ENCODE measurements around the gene CRACR2A. TPM values are rescaled to one million over a fixed set of nuclear protein-coding genes. Genes with fewer than 3 reads are reported as not detected.

The CRACR2A gene
- total RNA-seq, 1 experiment from 2014 or later = not detected

DNA sequence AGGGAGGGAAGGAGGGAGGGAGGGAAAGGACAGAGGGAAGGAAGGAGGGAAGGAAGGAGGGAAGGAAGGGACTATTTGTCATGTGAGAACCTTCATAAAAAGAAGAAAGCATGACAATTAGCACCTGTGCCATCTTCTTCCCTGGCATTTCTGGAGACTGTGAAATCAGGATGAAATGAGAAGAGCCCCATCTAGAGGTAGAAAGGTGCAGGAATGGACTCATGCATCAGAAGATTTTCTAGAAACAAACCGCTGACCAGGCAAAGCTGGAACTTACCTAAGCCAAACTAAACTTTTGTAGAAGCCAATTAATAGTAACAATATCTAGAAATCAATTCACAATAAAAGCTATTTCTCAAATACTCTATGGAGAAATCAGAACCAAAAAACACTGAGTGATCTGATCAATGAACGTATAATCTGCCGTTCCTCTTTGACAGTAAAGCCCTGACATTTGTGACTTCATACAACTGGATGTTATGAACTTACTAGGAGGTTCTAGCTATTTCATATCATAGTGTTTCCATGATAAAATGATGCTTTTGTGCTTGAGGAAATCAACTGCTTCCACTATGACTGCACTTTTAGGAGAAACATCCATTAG, 24.4 kb upstream of the CRACR2A start:
- ChIA-PET POLR2A (ENCODE audit: unreplicated experiment) (no interaction called here), CTCF (interaction anchor here (0.6 to 1.0 kb wide), 2 partner anchors 254 to 477 kb away, joined by 3 to 5 read pairs; no protein-coding TSS in a partner anchor)
- peaks cover 18% of the 10 kb centered on the region for H3K27me3 ChIP-seq (ENCODE audit: low read length)
- H3K36me3 ChIP-seq (ENCODE audit: low read depth, low read length) = no peaks in the 10 kb centered on the region
- no TSS peak for BruUV-seq (replicated peaks)
- ATAC-seq (peak; percentile 64), DNase-seq (peak; percentile 64)
- H3K27ac ChIP-seq (ENCODE audit: low read length) = no peak overlapping the region
- H3K79me2 ChIP-seq (ENCODE audit: low read length) = no peaks in the 10 kb centered on the region
- TF ChIP-seq CTCF (conservative IDR thresholded peaks at IDR 0.05; ENCODE audit: low read depth, low read length) (peak; percentile 72), EZH2phosphoT487 (IDR thresholded peaks at IDR 0.05; ENCODE audit: borderline replicate concordance, low read length) (no peak), EZH2 (IDR thresholded peaks at IDR 0.05; ENCODE audit: low read length, unreplicated experiment) (no peak)
- no peaks in the 10 kb centered on the region for H4K20me1 ChIP-seq (ENCODE audit: low read length)
- no peaks in the 10 kb centered on the region for H3F3A ChIP-seq (ENCODE audit: low read length, unreplicated experiment)
- H3K4me1 ChIP-seq (ENCODE audit: insufficient read depth, low read length) = no peaks in the 10 kb centered on the region
- H3K9me3 ChIP-seq (ENCODE audit: low read length) = no peaks in the 10 kb centered on the region
- H3K4me3 ChIP-seq (ENCODE audit: low read length) = no peak overlapping the region
- H2AFZ ChIP-seq (ENCODE audit: low read length) = no peak overlapping the region
- intact Hi-C loops (cut with micrococcal nuclease) = loop anchor here (1.0 to 5.0 kb wide), 2 partner anchors 120 to 477 kb away; no protein-coding TSS in a partner anchor
- H3K9me2 ChIP-seq (replicated peaks; ENCODE audit: low read length) = no peaks in the 10 kb centered on the region
- no peak overlapping the region for H3K9ac ChIP-seq (ENCODE audit: low read length)
- no peak overlapping the region for H3K4me2 ChIP-seq (ENCODE audit: low read length)

- POLR2A ChIA-PET (ENCODE audit: unreplicated experiment) = no interaction called here
- Histone ChIP-seq H3K9me2 (replicated peaks; ENCODE audit: low read length) (no peaks in the 10 kb centered on the region), H2AFZ (ENCODE audit: low read length) (no peak overlapping the region), H3K4me1 (ENCODE audit: insufficient read depth, low read length) (no peaks in the 10 kb centered on the region; the same call in 1 of the 2 replicates), H3K27ac (ENCODE audit: low read length) (no peak overlapping the region), H3K9ac (ENCODE audit: low read length) (no peak overlapping the region), H3K4me3 (ENCODE audit: low read length) (no peak overlapping the region), H4K20me1 (ENCODE audit: low read length) (no peaks in the 10 kb centered on the region), H3K36me3 (ENCODE audit: low read depth, low read length) (no peaks in the 10 kb centered on the region), H3K27me3 (ENCODE audit: low read length) (peaks cover 18% of the 10 kb centered on the region), H3K79me2 (ENCODE audit: low read length) (no peaks in the 10 kb centered on the region), H3K4me2 (ENCODE audit: low read length) (no peak overlapping the region), H3K9me3 (ENCODE audit: low read length) (no peaks in the 10 kb centered on the region), H3F3A (ENCODE audit: low read length, unreplicated experiment) (no peaks in the 10 kb centered on the region)
- BruUV-seq (replicated peaks) = no TSS peak
- TF ChIP-seq CTCF (conservative IDR thresholded peaks at IDR 0.05; ENCODE audit: low read depth, low read length) (no peak), EZH2phosphoT487 (IDR thresholded peaks at IDR 0.05; ENCODE audit: borderline replicate concordance, low read length) (no peak), EZH2 (IDR thresholded peaks at IDR 0.05; ENCODE audit: low read length, unreplicated experiment) (no peak)
- DNase-seq (no peak), ATAC-seq (no peak)
- CTCF ChIA-PET = no interaction called here
- intact Hi-C loops (cut with micrococcal nuclease) = loop anchor here (5.0 kb wide), 1 partner anchor 118 kb away; no protein-coding TSS in a partner anchor
Observed at GRCh38 chr12:3775385-3776035, 22.6 kb upstream of the CRACR2A start.

DNA sequence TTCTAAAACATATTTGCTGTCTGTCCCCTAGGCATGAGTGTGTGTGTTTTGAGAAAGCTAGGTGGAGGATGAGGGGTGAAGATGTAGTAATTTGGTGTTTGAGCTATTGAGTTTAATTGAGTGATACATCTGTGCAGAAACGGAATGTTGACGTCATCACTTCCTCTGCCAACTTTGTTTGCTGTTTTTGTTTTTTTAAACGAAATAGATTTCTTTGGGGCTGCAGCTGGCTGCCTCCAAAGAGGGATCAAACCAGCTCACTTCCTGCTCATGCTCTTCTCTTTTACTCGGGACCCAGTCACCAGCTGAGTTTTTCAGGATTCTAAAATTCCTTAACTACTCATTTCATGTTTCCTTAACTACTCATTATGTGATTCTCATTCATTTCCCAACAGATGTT, 19.5 kb upstream of the CRACR2A start:
- Histone ChIP-seq H3K9ac (ENCODE audit: low read length) (no peak overlapping the region), H3K9me3 (ENCODE audit: low read length) (no peaks in the 10 kb centered on the region), H3K4me3 (ENCODE audit: low read length) (no peak overlapping the region), H3K36me3 (ENCODE audit: low read depth, low read length) (no peaks in the 10 kb centered on the region), H3K79me2 (ENCODE audit: low read length) (no peaks in the 10 kb centered on the region), H3K27ac (ENCODE audit: low read length) (no peak overlapping the region), H2AFZ (ENCODE audit: low read length) (no peak overlapping the region), H3K4me2 (ENCODE audit: low read length) (no peak overlapping the region), H3F3A (ENCODE audit: low read length, unreplicated experiment) (no peaks in the 10 kb centered on the region), H3K9me2 (replicated peaks; ENCODE audit: low read length) (no peaks in the 10 kb centered on the region), H4K20me1 (ENCODE audit: low read length) (no peaks in the 10 kb centered on the region), H3K4me1 (ENCODE audit: insufficient read depth, low read length) (no peaks in the 10 kb centered on the region; the same call in 1 of the 2 replicates), H3K27me3 (ENCODE audit: low read length) (peaks cover 18% of the 10 kb centered on the region)
- CTCF ChIA-PET = no interaction called here
- no peak for TF ChIP-seq EZH2 (IDR thresholded peaks at IDR 0.05; ENCODE audit: low read length, unreplicated experiment)
- no peak for TF ChIP-seq EZH2phosphoT487 (IDR thresholded peaks at IDR 0.05; ENCODE audit: borderline replicate concordance, low read length)
- no peak for TF ChIP-seq CTCF (conservative IDR thresholded peaks at IDR 0.05; ENCODE audit: low read depth, low read length)
- BruUV-seq (replicated peaks) = no TSS peak
- intact Hi-C loops (cut with micrococcal nuclease) = no loop called here
- POLR2A ChIA-PET (ENCODE audit: unreplicated experiment) = no interaction called here
- ATAC-seq (no peak), DNase-seq (no peak)
